Activated CD8-positive, alpha-beta memory T cell treated with anti-CD3 and anti-CD28 coated beads, Interleukin-2, amount 50 U/mL, for 48 hours (primary cell): ENCODE measurements around the gene PLXDC1.
A peak's percentile ranks its signal among the peaks of the same experiment; 100 is the strongest.
"Not testable (repeated sequence)": the region's sequence is repeated elsewhere in the genome, so short reads cannot be mapped to it uniquely, and the experiment has no call there.

ENCODE experiments used
- DNase-seq: peaks from one replicate; pipeline ENCODE4 v3.0.0-alpha.2; 2020

Gene PLXDC1

DNA sequence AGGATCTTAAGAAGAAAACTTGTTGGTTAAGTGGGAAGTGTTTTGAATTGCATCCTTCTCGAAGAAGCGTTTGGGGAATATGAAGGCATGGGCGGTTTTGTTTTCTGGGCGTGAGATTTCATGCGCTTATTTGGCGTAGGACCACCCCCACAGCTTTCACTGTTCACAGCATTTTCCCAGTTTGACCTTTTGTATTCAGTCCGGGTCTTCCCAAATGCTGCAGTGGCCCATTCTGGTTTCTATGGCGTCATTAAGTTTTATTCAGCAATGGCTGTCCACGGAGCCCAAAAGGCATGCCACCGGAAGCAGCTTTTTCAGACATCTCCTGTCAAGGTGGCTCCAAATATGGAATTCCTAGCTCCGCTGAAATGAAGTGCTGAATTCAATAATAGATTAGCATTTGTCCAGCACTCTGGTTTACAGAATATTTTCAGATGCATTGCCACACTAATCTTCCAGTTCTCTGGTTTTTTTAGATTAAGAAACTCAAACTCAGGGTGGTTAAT, 93.7 kb downstream of the PLXDC1 start:
- DNase-seq: no peak

- no peak for DNase-seq
Observed at GRCh38 chr17:39054111-39054645, 97.3 kb downstream of the PLXDC1 start.

DNA sequence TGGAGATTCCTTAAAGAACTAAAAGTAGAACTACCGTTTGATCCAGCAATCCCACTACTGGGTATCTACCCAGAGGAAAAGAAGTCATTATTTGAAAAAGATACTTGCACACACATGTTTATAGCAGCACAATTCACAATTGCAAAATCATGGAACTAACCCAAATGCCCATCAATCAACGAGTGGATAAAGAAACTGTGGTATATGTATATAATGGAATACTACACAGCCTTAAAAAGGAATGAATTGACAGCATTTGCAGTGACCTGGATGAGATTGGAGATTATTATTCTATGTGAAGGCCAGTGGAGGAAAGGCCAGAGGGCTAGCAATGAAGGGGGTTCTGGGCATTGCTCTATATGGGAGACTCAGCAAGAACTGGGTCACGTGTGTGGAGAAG, 99.0 kb downstream of the PLXDC1 start:
- DNase-seq: not testable (repeated sequence)

- DNase-seq: peak; percentile 29
Observed at GRCh38 chr17:39051001-39051585, 100.3 kb downstream of the PLXDC1 start.

- DNase-seq: no peak
Observed at GRCh38 chr17:39045948-39046679, 105.3 kb downstream of the PLXDC1 start.

DNA sequence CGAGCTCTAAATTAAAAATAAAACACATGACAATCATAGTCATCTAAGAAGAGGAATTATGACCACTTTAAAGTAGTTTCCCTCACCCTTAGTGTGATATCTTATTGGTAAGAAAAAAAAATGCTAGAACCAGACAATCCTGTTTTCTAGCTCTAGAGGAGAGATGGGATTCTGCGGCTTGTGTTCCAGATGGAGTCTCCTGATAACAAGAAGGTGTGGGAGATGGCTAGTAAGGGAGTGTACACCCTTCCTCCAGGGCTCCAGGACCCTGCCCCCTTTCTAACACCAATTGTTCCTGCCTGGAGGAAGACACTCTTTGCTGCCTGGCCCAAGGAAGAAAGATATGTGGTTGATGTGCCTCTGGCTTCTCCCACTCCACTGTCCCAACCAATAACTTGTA, 115.4 kb downstream of the PLXDC1 start:
- no peak for DNase-seq

DNA sequence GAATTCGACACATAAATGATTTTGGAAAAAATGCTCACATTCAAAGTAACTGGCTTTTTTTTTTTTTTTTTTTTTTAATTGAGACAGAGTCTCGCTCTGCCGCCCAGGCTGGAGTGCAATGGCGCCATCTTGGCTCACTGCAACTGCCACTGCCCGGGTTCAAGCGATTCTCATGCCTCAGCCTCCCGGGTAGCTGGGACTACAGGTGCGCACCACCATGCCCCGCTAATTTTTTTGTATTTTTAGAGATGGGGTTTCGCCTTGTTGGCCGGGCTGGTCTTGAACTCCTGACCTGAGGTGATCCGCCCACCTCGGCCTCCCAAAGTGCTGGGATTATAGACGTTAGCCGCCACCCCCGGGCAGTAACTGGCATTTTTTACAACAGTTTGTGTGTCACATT, 115.9 kb downstream of the PLXDC1 start:
- not testable (repeated sequence) for DNase-seq

DNA sequence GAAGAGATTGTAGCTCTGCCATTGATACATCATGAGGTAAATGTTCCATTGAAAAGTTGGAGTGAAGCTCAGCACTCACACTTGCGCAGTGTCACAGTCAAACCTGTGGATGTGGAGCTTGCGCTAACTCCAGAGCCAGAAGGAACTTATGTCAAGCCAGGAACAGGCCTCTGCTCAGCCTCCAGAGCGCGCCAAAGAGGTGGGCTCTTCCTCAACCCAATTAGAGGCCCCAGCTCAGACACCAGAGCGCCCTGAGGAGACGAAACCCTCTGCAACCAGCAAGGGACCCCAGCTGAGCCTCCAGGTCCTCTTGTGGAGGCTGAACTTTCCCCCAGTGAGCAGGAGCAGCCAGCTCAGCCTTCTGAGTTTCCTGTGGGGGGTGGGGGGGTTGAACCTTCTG, 122.7 kb downstream of the PLXDC1 start:
- no peak for DNase-seq

DNA sequence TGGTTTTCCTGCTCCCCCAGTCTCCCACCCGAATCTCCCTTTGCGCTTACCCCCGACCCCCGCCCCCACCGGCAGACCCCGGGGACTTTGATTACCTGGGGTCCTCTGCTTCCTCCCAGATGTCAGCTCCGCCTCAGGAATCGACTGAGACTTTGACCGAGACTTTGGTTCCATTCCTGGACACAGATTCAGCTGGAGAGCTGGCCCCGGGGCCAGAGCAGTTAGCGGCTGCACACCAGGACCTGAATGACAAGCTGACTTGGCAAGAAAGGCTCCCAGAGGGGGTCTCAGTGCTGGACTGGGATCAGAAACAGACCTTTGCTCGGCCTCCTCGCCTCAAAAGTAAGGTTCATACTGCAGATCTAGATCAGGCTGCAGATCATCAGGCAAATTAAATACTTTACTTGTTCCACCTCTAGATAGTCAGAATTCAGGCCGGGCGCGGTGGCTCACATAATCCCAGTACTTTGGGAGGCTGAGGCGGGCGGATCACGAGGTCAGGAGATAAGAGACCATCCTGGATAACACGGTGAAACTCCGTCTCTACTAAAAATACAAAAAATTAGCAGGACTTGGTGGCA, 123.9 kb downstream of the PLXDC1 start:
- DNase-seq: no peak

DNA sequence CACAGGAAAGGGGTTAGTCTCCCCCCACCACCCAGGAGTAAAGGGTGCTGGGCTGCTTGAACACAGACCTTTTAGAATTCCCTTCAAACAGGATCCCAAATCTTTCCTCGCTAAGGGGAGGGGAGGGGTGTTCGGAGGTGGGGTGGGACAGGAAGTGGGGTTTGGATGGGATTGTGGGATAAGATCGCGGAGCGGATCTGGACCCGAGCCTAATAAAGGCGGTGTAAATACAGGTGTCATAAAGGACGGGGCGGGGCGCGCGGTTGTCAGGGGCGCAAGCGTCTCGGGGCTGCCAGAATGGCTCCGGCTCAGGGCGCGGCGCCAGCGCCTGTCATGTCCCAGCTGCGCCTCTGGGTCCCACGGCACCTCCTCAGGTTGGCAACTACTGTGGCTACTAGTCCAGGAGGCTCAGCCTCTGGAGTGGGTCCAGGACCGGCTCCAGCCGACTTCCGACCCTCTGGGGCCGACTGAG, 124.4 kb downstream of the PLXDC1 start:
- DNase-seq: peak; percentile 62

GRCh38 chr17:39026346-39026745, 125.1 kb downstream of the PLXDC1 start:
- not testable (repeated sequence) for DNase-seq

GRCh38 chr17:39022924-39023323, 128.5 kb downstream of the PLXDC1 start:
- DNase-seq: no peak

- DNase-seq: not testable (repeated sequence)
Observed at GRCh38 chr17:39020037-39020436, 131.4 kb downstream of the PLXDC1 start.

GRCh38 chr17:39018267-39019134, 132.9 kb downstream of the PLXDC1 start:
- no peak for DNase-seq

- DNase-seq: no peak
Observed at GRCh38 chr17:39016193-39017153, 135.0 kb downstream of the PLXDC1 start.

DNA sequence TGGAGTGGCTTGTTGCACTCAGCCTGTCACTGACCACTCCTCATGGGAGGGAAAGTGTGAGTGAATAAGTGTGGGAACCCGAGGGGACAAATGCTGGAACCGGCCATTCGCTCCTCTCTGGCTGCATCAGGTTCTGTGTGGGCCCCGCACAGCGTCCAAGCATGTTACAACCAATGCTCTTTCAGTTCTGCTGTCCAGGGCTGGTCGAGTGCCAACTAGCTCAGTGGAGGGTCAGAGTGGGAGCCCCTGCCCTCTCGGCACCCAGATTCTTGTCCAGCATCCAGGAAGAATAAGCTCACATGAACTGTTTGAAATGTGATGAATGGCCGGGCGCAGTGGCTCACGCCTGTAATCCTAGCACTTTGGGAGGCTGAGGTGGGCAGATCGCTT, 135.9 kb downstream of the PLXDC1 start:
- DNase-seq: no peak

GRCh38 chr17:39014795-39015545, 136.5 kb downstream of the PLXDC1 start:
- DNase-seq: no peak

GRCh38 chr17:39014044-39014794, 137.2 kb downstream of the PLXDC1 start:
- no peak for DNase-seq
